Measurements from ENCODE around the gene MAPKAPK2.

- TF ChIP-seq CTCF (conservative IDR thresholded peaks at IDR 0.05; ENCODE audit: low read length) (no peak), EZH2phosphoT487 (IDR thresholded peaks at IDR 0.05; ENCODE audit: borderline replicate concordance, low read depth, low read length) (no peak)
Measured at GRCh38 chr1:206715120-206715519, 30.4 kb downstream of the MAPKAPK2 start.

All from OCI-LY7 (cell line).